Astrocyte (in vitro differentiated cells and primary cell): Measurements from ENCODE around the gene ABITRAM. TPM values are rescaled to one million over a fixed set of nuclear protein-coding genes. Genes with fewer than 3 reads are reported as not detected.
A peak's percentile ranks its signal among the peaks of the same experiment; 100 is the strongest.

Source experiments
- DNase-seq: peaks from one replicate; pipeline ENCODE4 v3.0.0-alpha.2; 2010; ENCODE audit warnings: low read depth
- FAIRE-seq: peaks from 2 replicates; lab custom pipeline; 2011; peaks lifted over from hg19 to GRCh38; lab: Jason Lieb, UNC
- H2AFZ ChIP-seq: 2 replicates; pipeline ENCODE4 v1.6.0; 2012; ENCODE audit warnings: low read depth, low read length, inconsistent platforms
- H3K27ac ChIP-seq: 2 replicates; pipeline ENCODE4 v1.5.1; 2011; ENCODE audit warnings: low read depth, low read length, inconsistent platforms
- H3K27me3 ChIP-seq: 2 replicates; pipeline ENCODE4 v1.6.0; 2011; ENCODE audit warnings: low read length, inconsistent platforms; ENCODE audit not compliant: insufficient read depth
- H3K36me3 ChIP-seq: 2 replicates; pipeline ENCODE4 v1.5.1; 2011; ENCODE audit warnings: low read length, inconsistent platforms; ENCODE audit not compliant: insufficient read depth
- H3K4me1 ChIP-seq: 2 replicates; pipeline ENCODE4 v1.5.1; 2011; ENCODE audit warnings: low read length, inconsistent platforms; ENCODE audit not compliant: insufficient read depth
- H3K4me2 ChIP-seq: 2 replicates; pipeline ENCODE4 v1.6.0; 2012; ENCODE audit warnings: low read length, inconsistent platforms
- H3K4me3 ChIP-seq: 2 replicates; pipeline ENCODE4 v1.5.1; 2011; ENCODE audit warnings: low read depth, mild to moderate bottlenecking, low read length, inconsistent platforms; ENCODE audit not compliant: insufficient read depth
- H3K79me2 ChIP-seq: 2 replicates; pipeline ENCODE4 v1.6.0; 2012; ENCODE audit warnings: mild to moderate bottlenecking, low read length, inconsistent platforms; ENCODE audit not compliant: insufficient read depth
- H3K9ac ChIP-seq: 2 replicates; pipeline ENCODE4 v1.6.0; 2012; ENCODE audit warnings: mild to moderate bottlenecking, low read length, inconsistent platforms
- H3K9me3 ChIP-seq: 2 replicates; pipeline ENCODE4 v1.5.1; 2012; ENCODE audit warnings: low read depth, mild to moderate bottlenecking, low read length, inconsistent platforms; ENCODE audit not compliant: insufficient read depth
- H4K20me1 ChIP-seq: 2 replicates; pipeline ENCODE4 v1.6.0; 2012; ENCODE audit warnings: low read length, inconsistent platforms; ENCODE audit not compliant: insufficient read depth
- H3K27ac Mint-ChIP-seq: one replicate; pipeline ENCODE4 v1.8.0; 2021; ENCODE audit warnings: mild to moderate bottlenecking, mixed read lengths; ENCODE audit not compliant: unreplicated experiment
- H3K27me3 Mint-ChIP-seq: one replicate; pipeline ENCODE4 v1.8.0; 2021; ENCODE audit warnings: low read depth, mixed read lengths; ENCODE audit not compliant: unreplicated experiment
- H3K36me3 Mint-ChIP-seq: one replicate; pipeline ENCODE4 v1.8.0; 2021; ENCODE audit warnings: low read depth, mixed read lengths; ENCODE audit not compliant: unreplicated experiment
- H3K4me1 Mint-ChIP-seq: one replicate; pipeline ENCODE4 v1.8.0; 2021; ENCODE audit warnings: low read depth, mixed read lengths; ENCODE audit not compliant: unreplicated experiment
- H3K4me3 Mint-ChIP-seq: one replicate; pipeline ENCODE4 v1.8.0; 2021; ENCODE audit warnings: mild to moderate bottlenecking, moderate library complexity, mixed read lengths; ENCODE audit not compliant: unreplicated experiment
- H3K9me3 Mint-ChIP-seq: one replicate; pipeline ENCODE4 v1.8.0; 2021; ENCODE audit warnings: mild to moderate bottlenecking, mixed read lengths; ENCODE audit not compliant: unreplicated experiment
- EZH2 ChIP-seq: IDR thresholded peaks from 2 replicates; pipeline ENCODE4 v1.6.1; 2012; ENCODE audit warnings: mild to moderate bottlenecking, low read length, inconsistent platforms; ENCODE audit not compliant: insufficient read depth
- total RNA-seq: library from RNA; stranded (reverse); gene quantifications from 2 replicates; pipeline ENCODE4 v1.2.1, GENCODE V29; 2021
- TF ChIP-seq, protein P1 (sequence below): IDR thresholded peaks from 2 replicates; pipeline ENCODE4 v1.5.1; 2011; ENCODE audit warnings: low read depth, mild to moderate bottlenecking, inconsistent platforms, low read length, moderate library complexity; ENCODE audit not compliant: insufficient read depth

ABITRAM gene
- total RNA-seq, 1 donor from 2014 or later = 16.3 TPM

DNA sequence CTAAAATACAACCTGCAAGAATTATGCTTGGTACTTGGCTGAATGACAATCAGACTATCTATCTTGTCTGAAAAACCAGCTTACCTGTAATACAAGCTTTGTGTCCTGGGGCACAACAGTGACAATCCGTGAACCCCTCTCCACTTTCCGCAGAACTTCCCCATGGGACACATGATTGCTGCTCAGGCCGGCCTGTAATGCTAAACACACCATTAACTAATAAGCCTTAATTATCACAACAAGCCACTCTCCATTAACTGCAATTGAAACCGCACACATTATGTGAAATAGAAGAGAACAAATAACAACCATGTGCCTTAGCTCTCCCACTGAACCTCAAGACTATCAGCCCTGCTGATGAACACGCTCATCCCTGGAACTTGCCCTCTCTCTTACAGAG, 34.0 kb upstream of the ABITRAM start:
- Mint-ChIP-seq H3K4me3 (no peak overlapping the region), H3K36me3 (peaks cover 15% of the 10 kb centered on the region), H3K9me3 (no peaks in the 10 kb centered on the region), H3K4me1 (no peaks in the 10 kb centered on the region), H3K27ac (no peak overlapping the region), H3K27me3 (no peaks in the 10 kb centered on the region)
- H3K36me3 ChIP-seq = peaks cover 36% of the 10 kb centered on the region
- no peaks in the 10 kb centered on the region for H3K4me1 ChIP-seq
- DNase-seq = no peak
- FAIRE-seq = no peak
- H3K4me2 ChIP-seq = no peak overlapping the region
- no peak overlapping the region for H2AFZ ChIP-seq
- H4K20me1 ChIP-seq = no peaks in the 10 kb centered on the region
- H3K79me2 ChIP-seq = no peaks in the 10 kb centered on the region
- TF ChIP-seq, protein P1, sequence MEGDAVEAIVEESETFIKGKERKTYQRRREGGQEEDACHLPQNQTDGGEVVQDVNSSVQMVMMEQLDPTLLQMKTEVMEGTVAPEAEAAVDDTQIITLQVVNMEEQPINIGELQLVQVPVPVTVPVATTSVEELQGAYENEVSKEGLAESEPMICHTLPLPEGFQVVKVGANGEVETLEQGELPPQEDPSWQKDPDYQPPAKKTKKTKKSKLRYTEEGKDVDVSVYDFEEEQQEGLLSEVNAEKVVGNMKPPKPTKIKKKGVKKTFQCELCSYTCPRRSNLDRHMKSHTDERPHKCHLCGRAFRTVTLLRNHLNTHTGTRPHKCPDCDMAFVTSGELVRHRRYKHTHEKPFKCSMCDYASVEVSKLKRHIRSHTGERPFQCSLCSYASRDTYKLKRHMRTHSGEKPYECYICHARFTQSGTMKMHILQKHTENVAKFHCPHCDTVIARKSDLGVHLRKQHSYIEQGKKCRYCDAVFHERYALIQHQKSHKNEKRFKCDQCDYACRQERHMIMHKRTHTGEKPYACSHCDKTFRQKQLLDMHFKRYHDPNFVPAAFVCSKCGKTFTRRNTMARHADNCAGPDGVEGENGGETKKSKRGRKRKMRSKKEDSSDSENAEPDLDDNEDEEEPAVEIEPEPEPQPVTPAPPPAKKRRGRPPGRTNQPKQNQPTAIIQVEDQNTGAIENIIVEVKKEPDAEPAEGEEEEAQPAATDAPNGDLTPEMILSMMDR = no peak
- no peak for TF ChIP-seq EZH2
- no peaks in the 10 kb centered on the region for H3K27me3 ChIP-seq
- H3K27ac ChIP-seq = no peak overlapping the region
- no peaks in the 10 kb centered on the region for H3K9me3 ChIP-seq
- no peak overlapping the region for H3K4me3 ChIP-seq
- no peak overlapping the region for H3K9ac ChIP-seq

DNA sequence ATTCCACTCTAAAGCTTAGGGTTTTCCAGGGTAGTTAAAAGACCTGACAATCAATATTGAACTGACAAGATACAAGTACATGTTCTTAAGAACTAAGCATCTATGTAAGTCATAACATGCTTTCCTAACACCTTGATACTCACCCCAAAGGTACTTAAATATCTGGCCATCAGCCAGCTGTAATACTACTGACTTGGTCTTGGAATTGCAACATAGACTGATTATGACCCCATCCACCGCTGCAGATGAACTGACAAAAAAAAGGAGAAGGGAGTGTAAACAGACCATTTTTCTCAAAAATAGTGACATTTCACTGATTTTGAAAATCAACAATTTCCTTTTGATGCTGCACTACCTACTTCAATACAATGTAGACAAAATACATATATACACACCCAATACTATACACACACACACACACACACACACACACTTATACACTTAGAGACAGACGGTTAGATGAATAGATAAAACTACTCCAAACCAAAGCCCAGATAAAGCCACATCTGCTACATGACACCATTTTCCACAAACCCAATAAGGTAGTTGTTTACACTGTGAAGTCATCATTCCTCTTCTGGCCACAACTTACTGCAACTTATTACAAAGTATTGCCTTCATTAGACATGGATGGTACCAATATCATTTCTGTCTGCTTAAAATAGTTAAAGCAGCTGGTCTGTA, 30.6 kb upstream of the ABITRAM start:
- no peaks in the 10 kb centered on the region for H3K4me1 ChIP-seq
- H3K4me2 ChIP-seq = no peak overlapping the region
- Mint-ChIP-seq H3K36me3 (peaks cover 13% of the 10 kb centered on the region), H3K4me3 (no peak overlapping the region), H3K27me3 (no peaks in the 10 kb centered on the region), H3K4me1 (no peaks in the 10 kb centered on the region), H3K9me3 (no peaks in the 10 kb centered on the region), H3K27ac (no peak overlapping the region)
- H2AFZ ChIP-seq = no peak overlapping the region
- H3K27me3 ChIP-seq = no peaks in the 10 kb centered on the region
- no peak overlapping the region for H3K27ac ChIP-seq
- peaks cover 32% of the 10 kb centered on the region for H3K36me3 ChIP-seq
- H4K20me1 ChIP-seq = no peaks in the 10 kb centered on the region
- FAIRE-seq (no peak), DNase-seq (peak; percentile 28)
- H3K9ac ChIP-seq = no peak overlapping the region
- H3K9me3 ChIP-seq = no peaks in the 10 kb centered on the region
- no peak overlapping the region for H3K4me3 ChIP-seq
- TF ChIP-seq, protein P1 = no peak
- no peak for TF ChIP-seq EZH2
- no peaks in the 10 kb centered on the region for H3K79me2 ChIP-seq

DNA sequence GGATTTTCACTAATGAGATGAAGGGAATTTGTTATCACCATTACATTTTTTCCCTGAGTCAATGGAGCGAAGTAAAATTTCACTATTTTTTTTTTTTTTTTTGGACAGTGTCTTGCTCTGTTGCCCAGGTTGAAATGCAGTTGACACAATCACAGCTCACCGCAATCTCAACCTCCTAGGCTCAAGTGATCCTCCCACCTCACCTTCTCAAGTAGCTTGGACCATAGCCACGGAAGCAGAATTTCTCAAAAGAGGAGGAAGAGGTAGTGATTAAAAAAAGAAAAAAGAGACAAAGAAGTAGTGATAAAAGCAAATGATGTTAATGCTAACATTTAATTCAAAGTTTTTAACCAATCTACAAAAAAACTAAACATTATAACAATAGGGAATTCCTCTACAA, 30.0 kb upstream of the ABITRAM start:
- Mint-ChIP-seq H3K9me3 (no peaks in the 10 kb centered on the region), H3K4me3 (no peak overlapping the region), H3K27ac (no peak overlapping the region), H3K27me3 (no peaks in the 10 kb centered on the region), H3K4me1 (no peaks in the 10 kb centered on the region), H3K36me3 (peaks cover 14% of the 10 kb centered on the region)
- no peak overlapping the region for H3K9ac ChIP-seq
- H3K9me3 ChIP-seq = no peaks in the 10 kb centered on the region
- no peak overlapping the region for H3K4me3 ChIP-seq
- H3K27ac ChIP-seq = no peak overlapping the region
- no peak overlapping the region for H3K4me2 ChIP-seq
- no peaks in the 10 kb centered on the region for H3K4me1 ChIP-seq
- DNase-seq = no peak
- TF ChIP-seq, protein P1 = no peak
- no peak for TF ChIP-seq EZH2
- no peaks in the 10 kb centered on the region for H4K20me1 ChIP-seq
- FAIRE-seq = no peak
- H3K36me3 ChIP-seq = peaks cover 30% of the 10 kb centered on the region
- no peaks in the 10 kb centered on the region for H3K79me2 ChIP-seq
- no peak overlapping the region for H2AFZ ChIP-seq
- H3K27me3 ChIP-seq = no peaks in the 10 kb centered on the region
